Neural progenitor cell (in vitro differentiated cells): ENCODE results near the gene ALOX15. TPM values are rescaled to one million over a fixed set of nuclear protein-coding genes. Genes with fewer than 3 reads are reported as not detected.

Source experiments
- DNase-seq: peaks from one replicate; pipeline ENCODE4 v3.0.0-alpha.2; 2016; ENCODE audit warnings: low spot score
- H2AFZ ChIP-seq: fragments of 200-600 bp; sonication (generic); replicated peaks from 2 replicates; pipeline ENCODE4 v1.6.1; 2016; ENCODE audit warnings: antibody characterized with exemption
- H3F3A ChIP-seq: fragments of 200-600 bp; sonication (generic); 2 replicates; pipeline ENCODE4 v1.6.1; 2016; ENCODE audit warnings: antibody characterized with exemption, low read depth
- H3K27ac ChIP-seq: fragments of 200-600 bp; sonication (generic); 2 replicates; pipeline ENCODE4 v1.5.1; 2016; ENCODE audit warnings: mild to moderate bottlenecking
- H3K27me3 ChIP-seq: fragments of 200-600 bp; sonication (generic); 2 replicates; pipeline ENCODE4 v1.6.1; 2016; ENCODE audit warnings: mild to moderate bottlenecking, moderate library complexity
- H3K36me3 ChIP-seq: fragments of 200-600 bp; sonication (generic); 2 replicates; pipeline ENCODE4 v1.5.1; 2016
- H3K4me1 ChIP-seq: fragments of 200-600 bp; sonication (generic); 2 replicates; pipeline ENCODE4 v1.6.1; 2016; ENCODE audit warnings: mixed run types
- H3K4me2 ChIP-seq: fragments of 200-600 bp; sonication (generic); 2 replicates; pipeline ENCODE4 v1.6.1; 2016
- H3K4me3 ChIP-seq: fragments of 200-600 bp; sonication (generic); 2 replicates; pipeline ENCODE4 v1.5.1; 2016
- H3K79me2 ChIP-seq: fragments of 200-600 bp; sonication (generic); 2 replicates; pipeline ENCODE4 v1.6.1; 2016; ENCODE audit warnings: low read depth
- H3K9ac ChIP-seq: fragments of 200-600 bp; sonication (generic); 2 replicates; pipeline ENCODE4 v1.6.1; 2016
- H3K9me3 ChIP-seq: fragments of 200-600 bp; sonication (generic); 2 replicates; pipeline ENCODE4 v1.5.1; 2016; ENCODE audit warnings: low read depth
- H4K20me1 ChIP-seq: fragments of 200-600 bp; sonication (generic); 2 replicates; pipeline ENCODE4 v1.6.1; 2016; ENCODE audit warnings: low read depth
- H3K27ac Mint-ChIP-seq: 3 replicates; pipeline ENCODE4 v1.8.0; 2021; ENCODE audit warnings: mixed read lengths
- H3K27me3 Mint-ChIP-seq: 2 replicates; pipeline ENCODE4 v1.8.0; 2022; ENCODE audit warnings: low read depth, mild to moderate bottlenecking, inconsistent platforms, moderate library complexity, mixed read lengths; ENCODE audit not compliant: insufficient read depth
- H3K36me3 Mint-ChIP-seq: 3 replicates; pipeline ENCODE4 v1.8.0; 2021; ENCODE audit warnings: mixed read lengths
- H3K4me1 Mint-ChIP-seq: 3 replicates; pipeline ENCODE4 v1.8.0; 2021; ENCODE audit warnings: mixed read lengths
- H3K4me3 Mint-ChIP-seq: 3 replicates; pipeline ENCODE4 v1.8.0; 2021; ENCODE audit warnings: mild to moderate bottlenecking, moderate library complexity, mixed read lengths
- H3K9me3 Mint-ChIP-seq: 3 replicates; pipeline ENCODE4 v1.8.0; 2020; ENCODE audit warnings: mixed read lengths
- CTCF ChIP-seq: fragments of 200-600 bp; sonication (generic); IDR thresholded peaks from 2 replicates; pipeline ENCODE4 v1.5.1; 2017; ENCODE audit warnings: antibody characterized with exemption, mild to moderate bottlenecking
- EZH2 ChIP-seq: fragments of 200-600 bp; sonication (generic); IDR thresholded peaks from 2 replicates; pipeline ENCODE4 v1.6.1; 2017; ENCODE audit warnings: antibody characterized with exemption, mild to moderate bottlenecking, moderate library complexity
- EZH2phosphoT487 ChIP-seq: fragments of 200-600 bp; sonication (generic); IDR thresholded peaks from 2 replicates; pipeline ENCODE4 v1.6.1; 2017; ENCODE audit warnings: antibody characterized with exemption
- total RNA-seq: library from RNA; depleted of rRNA; stranded (reverse); fragments of >200 nt; gene quantifications from 2 replicates; pipeline ENCODE4 v1.2.3, GENCODE V29; 2015; ENCODE audit warnings: low replicate concordance

The ALOX15 gene
- total RNA-seq, 1 donor from 2014 or later: not detected

- Histone ChIP-seq H3K4me3 (peak overlapping the region; percentile 25), H3K36me3 (no peaks in the 10 kb centered on the region), H3K9me3 (no peaks in the 10 kb centered on the region), H3K4me2 (peak overlapping the region; percentile 75), H3K9ac (no peak overlapping the region), H3K27ac (no peak overlapping the region), H4K20me1 (no peaks in the 10 kb centered on the region), H3K79me2 (no peaks in the 10 kb centered on the region), H3K4me1 (peaks cover 25% of the 10 kb centered on the region), H3K27me3 (no peaks in the 10 kb centered on the region), H3F3A (peaks cover 29% of the 10 kb centered on the region), H2AFZ (peak overlapping the region; percentile 26)
- peaks cover 2% of the 10 kb centered on the region for H3K36me3 Mint-ChIP-seq
- H3K27ac Mint-ChIP-seq: peak overlapping the region; percentile 83
- peak overlapping the region; percentile 69 for H3K4me3 Mint-ChIP-seq
- DNase-seq: peak; percentile 70
- TF ChIP-seq EZH2phosphoT487: no peak
- TF ChIP-seq CTCF: no peak
- no peaks in the 10 kb centered on the region for H3K9me3 Mint-ChIP-seq
- peaks cover 5% of the 10 kb centered on the region for H3K27me3 Mint-ChIP-seq
- peaks cover 39% of the 10 kb centered on the region for H3K4me1 Mint-ChIP-seq
Observed at GRCh38 chr17:4599505-4600281, 41.8 kb downstream of the ALOX15 start.

- Histone ChIP-seq H3K4me3 (no peak overlapping the region), H3K36me3 (no peaks in the 10 kb centered on the region), H3K9ac (no peak overlapping the region), H3K27ac (no peak overlapping the region), H3K79me2 (no peaks in the 10 kb centered on the region), H3K4me2 (peak overlapping the region; percentile 75), H3K4me1 (peaks cover 25% of the 10 kb centered on the region), H3K9me3 (no peaks in the 10 kb centered on the region), H4K20me1 (no peaks in the 10 kb centered on the region), H3K27me3 (no peaks in the 10 kb centered on the region), H3F3A (peaks cover 29% of the 10 kb centered on the region), H2AFZ (no peak overlapping the region)
- TF ChIP-seq EZH2phosphoT487 (no peak), CTCF (no peak), EZH2 (no peak)
- peaks cover 2% of the 10 kb centered on the region for H3K36me3 Mint-ChIP-seq
- no peaks in the 10 kb centered on the region for H3K9me3 Mint-ChIP-seq
- peaks cover 36% of the 10 kb centered on the region for H3K4me1 Mint-ChIP-seq
- no peak overlapping the region for H3K4me3 Mint-ChIP-seq
- peak overlapping the region; percentile 53 for H3K27ac Mint-ChIP-seq
- H3K27me3 Mint-ChIP-seq: peaks cover 5% of the 10 kb centered on the region
- no peak for DNase-seq
Observed at GRCh38 chr17:4598776-4599504, 42.5 kb downstream of the ALOX15 start.

DNA sequence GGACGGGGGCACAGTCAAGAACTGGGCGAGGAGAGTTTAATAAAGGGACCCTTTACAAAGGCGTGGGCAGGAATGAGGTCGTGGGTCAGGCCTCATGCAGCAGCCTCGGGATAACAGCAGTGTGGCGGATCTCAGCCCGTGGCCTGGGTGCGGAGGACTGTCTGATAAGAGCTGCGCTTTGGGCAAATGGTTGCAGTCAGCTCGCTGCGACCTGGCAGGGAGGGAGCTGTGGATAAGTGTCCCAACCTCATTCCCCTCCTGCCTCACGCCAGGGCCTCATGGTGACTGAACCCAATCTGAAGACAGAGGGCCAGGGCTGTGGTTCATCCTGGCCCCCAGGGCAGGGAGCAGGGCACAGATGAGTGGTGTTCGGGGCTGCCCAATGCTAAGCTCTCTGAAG, 43.5 kb downstream of the ALOX15 start:
- TF ChIP-seq CTCF: no peak
- TF ChIP-seq EZH2phosphoT487: no peak
- TF ChIP-seq EZH2: no peak
- H3K4me3 Mint-ChIP-seq: peak overlapping the region; percentile 58
- Histone ChIP-seq H3K27ac (no peak overlapping the region), H2AFZ (no peak overlapping the region), H3K4me1 (peaks cover 25% of the 10 kb centered on the region), H3K27me3 (no peaks in the 10 kb centered on the region), H3K4me2 (no peak overlapping the region), H3K9ac (no peak overlapping the region), H3K4me3 (no peak overlapping the region), H3K36me3 (no peaks in the 10 kb centered on the region), H3K79me2 (no peaks in the 10 kb centered on the region), H4K20me1 (no peaks in the 10 kb centered on the region), H3F3A (peaks cover 29% of the 10 kb centered on the region), H3K9me3 (no peaks in the 10 kb centered on the region)
- H3K36me3 Mint-ChIP-seq: peaks cover 2% of the 10 kb centered on the region
- H3K27me3 Mint-ChIP-seq: peaks cover 5% of the 10 kb centered on the region
- H3K4me1 Mint-ChIP-seq: peaks cover 33% of the 10 kb centered on the region
- H3K27ac Mint-ChIP-seq: peak overlapping the region; percentile 22
- no peaks in the 10 kb centered on the region for H3K9me3 Mint-ChIP-seq
- no peak for DNase-seq
